ENCODE measurements around the gene HOMER3.

- TF ChIP-seq, protein P1, sequence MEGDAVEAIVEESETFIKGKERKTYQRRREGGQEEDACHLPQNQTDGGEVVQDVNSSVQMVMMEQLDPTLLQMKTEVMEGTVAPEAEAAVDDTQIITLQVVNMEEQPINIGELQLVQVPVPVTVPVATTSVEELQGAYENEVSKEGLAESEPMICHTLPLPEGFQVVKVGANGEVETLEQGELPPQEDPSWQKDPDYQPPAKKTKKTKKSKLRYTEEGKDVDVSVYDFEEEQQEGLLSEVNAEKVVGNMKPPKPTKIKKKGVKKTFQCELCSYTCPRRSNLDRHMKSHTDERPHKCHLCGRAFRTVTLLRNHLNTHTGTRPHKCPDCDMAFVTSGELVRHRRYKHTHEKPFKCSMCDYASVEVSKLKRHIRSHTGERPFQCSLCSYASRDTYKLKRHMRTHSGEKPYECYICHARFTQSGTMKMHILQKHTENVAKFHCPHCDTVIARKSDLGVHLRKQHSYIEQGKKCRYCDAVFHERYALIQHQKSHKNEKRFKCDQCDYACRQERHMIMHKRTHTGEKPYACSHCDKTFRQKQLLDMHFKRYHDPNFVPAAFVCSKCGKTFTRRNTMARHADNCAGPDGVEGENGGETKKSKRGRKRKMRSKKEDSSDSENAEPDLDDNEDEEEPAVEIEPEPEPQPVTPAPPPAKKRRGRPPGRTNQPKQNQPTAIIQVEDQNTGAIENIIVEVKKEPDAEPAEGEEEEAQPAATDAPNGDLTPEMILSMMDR (IDR thresholded peaks at IDR 0.05; ENCODE audit: low read length), result no peak
- TF ChIP-seq EZH2 (IDR thresholded peaks at IDR 0.05; ENCODE audit: borderline replicate concordance, low read length), result no peak
Measured at GRCh38 chr19:18886972-18887371, 54.0 kb downstream of the HOMER3 start.

Data from OCI-LY1 (cell line).